ENCODE results near the gene AMIGO1. TPM values are rescaled to one million over a fixed set of nuclear protein-coding genes. Genes with fewer than 3 reads are reported as not detected.

AMIGO1 gene
- polyA plus RNA-seq, 1 donor: 6.2 TPM

GRCh38 chr1:109503935-109504334, 5.6 kb downstream of the AMIGO1 start:
- DNase-seq: no peak

GRCh38 chr1:109502364-109502851, 7.1 kb downstream of the AMIGO1 start:
- DNase-seq: no peak

- no peak for DNase-seq
These were observed 7.7 kb downstream of the AMIGO1 start for GRCh38 chr1:109501644-109502363.

GRCh38 chr1:109500941-109501381, 8.6 kb downstream of the AMIGO1 start:
- no peak for DNase-seq

- DNase-seq: no peak
These were observed 9.6 kb downstream of the AMIGO1 start for GRCh38 chr1:109499661-109500536.

GRCh38 chr1:109499081-109499480, 10.4 kb downstream of the AMIGO1 start:
- DNase-seq: no peak

- peak; percentile 76 for DNase-seq
These were observed 11.2 kb downstream of the AMIGO1 start for GRCh38 chr1:109498161-109498801.

- no peak for DNase-seq
These were observed 11.9 kb downstream of the AMIGO1 start for GRCh38 chr1:109497449-109498160.

- DNase-seq: no peak
These were observed 13.8 kb downstream of the AMIGO1 start for GRCh38 chr1:109495738-109496137.

- peak; percentile 84 for DNase-seq
These were observed 15.6 kb downstream of the AMIGO1 start, which contains the start of gene CYB561D1 for GRCh38 chr1:109493805-109494539. Gene CYB561D1 (plus strand): TSS chr1:109494094. CDS start chr1:109494140, 46 bp downstream.

GRCh38 chr1:109493227-109493626, 16.3 kb downstream of the AMIGO1 start:
- no peak for DNase-seq

GRCh38 chr1:109492779-109493178, 16.7 kb downstream of the AMIGO1 start:
- no peak for DNase-seq

- DNase-seq: no peak
These were observed 18.2 kb downstream of the AMIGO1 start for GRCh38 chr1:109491372-109491771.

- no peak for DNase-seq
These were observed 18.6 kb downstream of the AMIGO1 start for GRCh38 chr1:109490934-109491302.

- no peak for DNase-seq
These were observed 19.2 kb downstream of the AMIGO1 start for GRCh38 chr1:109490029-109490933.

- DNase-seq: no peak
These were observed 20.8 kb downstream of the AMIGO1 start for GRCh38 chr1:109488696-109489095.

- DNase-seq: no peak
These were observed 21.3 kb downstream of the AMIGO1 start for GRCh38 chr1:109488201-109488600.

- no peak for DNase-seq
These were observed 22.3 kb downstream of the AMIGO1 start for GRCh38 chr1:109487261-109487660.

- no peak for DNase-seq
These were observed 24.5 kb downstream of the AMIGO1 start for GRCh38 chr1:109485001-109485400.

GRCh38 chr1:109484519-109484975, 25.0 kb downstream of the AMIGO1 start:
- DNase-seq: no peak

All from left kidney (tissue), 2 donors.